Activated T-cell treated with anti-CD3 and anti-CD28 coated beads for 4 hours (primary cell): ENCODE measurements around the gene ANKRD55.

Experiments used
- DNase-seq: peaks from one replicate; pipeline ENCODE4 v3.0.0-alpha.2; 2020

Gene ANKRD55

DNA sequence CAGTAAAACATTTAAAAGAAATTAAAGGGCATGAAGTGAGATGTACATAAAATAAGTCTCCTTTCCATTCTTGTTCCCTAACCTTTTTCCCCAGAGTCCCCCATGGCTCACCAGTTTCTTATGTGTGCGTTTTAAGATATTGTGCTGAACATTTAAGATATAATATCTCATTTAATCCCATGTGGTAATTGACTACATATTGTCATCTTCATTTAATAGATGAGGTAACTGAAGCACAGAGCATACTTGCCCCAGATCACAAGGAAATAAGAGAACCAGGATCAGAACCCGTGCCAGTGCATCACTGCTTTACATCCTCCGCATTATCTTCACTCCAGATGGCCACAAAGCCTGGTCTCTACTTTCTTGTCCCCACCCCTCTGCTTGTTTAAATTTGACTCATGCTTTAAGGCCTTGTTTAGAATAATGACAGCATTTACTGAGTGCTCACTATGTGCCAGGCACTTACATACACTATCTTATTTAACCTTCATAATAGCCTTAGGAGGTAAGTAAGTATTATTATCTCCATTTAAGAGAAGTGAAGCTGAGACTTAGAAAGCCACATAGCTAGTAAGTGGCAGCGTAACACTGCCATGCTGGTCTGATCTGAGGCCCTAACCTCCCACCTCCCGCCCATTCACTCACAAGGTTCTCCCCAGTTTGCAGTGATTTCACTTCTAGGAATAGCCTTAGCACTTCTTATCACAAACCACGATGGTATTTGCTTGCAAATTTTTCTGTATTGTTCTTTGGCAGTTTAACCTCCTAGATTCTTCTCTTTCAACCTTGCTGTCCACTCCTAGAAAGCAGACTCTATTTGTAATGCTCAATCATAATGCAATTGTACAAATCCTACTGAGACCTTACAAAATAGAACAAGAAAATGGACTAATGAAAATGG is 160.0 kb downstream of the ANKRD55 start:
- DNase-seq, result no peak

DNA sequence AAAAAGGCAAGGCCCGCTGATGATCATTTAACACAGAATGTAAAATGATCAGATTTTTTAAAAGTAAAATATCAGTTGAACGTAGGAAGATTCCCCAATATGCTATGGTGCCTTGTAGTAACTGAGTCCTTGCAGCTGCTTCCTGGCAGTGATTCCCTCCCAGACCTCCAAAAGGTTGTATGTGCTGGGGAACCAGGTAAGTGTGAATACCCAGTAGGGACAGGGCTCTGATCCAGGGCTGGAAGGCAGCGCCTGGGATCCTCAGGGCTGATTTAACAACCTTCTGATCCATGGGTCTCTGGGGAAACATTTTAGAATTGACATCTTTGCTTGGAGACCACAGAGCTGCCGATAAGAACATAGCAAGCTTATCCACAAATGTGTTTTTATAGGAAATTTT is 161.7 kb downstream of the ANKRD55 start:
- no peak for DNase-seq

DNA sequence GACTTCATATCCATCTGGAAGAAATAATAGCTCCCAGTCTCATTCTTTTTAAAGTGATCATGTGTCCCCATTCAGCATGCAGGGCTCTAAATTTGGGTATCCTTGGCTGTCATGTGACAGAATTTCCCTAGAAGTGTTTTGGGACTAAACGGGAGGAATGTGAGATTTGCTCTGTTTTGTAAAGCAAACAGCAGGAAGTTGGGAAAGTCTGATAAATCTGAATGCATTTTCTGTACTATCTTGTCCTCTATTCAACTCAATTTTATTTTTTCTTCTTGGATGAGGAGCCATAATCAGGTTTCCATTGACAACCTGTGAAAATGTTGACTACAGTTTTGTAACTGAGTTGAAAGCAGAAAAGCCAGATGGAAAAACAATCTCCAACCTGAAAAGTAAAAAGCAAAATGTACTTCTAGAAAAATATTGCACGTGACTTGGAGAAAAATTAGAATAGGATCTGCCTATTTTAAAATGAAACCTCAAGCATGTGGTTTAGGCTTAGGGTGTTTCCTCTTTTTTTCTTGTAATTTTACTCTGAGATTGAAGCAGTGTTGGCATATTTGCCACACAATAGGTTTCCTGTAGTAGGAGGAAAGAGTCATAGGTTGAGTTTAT is 162.2 kb downstream of the ANKRD55 start:
- DNase-seq, result no peak

DNA sequence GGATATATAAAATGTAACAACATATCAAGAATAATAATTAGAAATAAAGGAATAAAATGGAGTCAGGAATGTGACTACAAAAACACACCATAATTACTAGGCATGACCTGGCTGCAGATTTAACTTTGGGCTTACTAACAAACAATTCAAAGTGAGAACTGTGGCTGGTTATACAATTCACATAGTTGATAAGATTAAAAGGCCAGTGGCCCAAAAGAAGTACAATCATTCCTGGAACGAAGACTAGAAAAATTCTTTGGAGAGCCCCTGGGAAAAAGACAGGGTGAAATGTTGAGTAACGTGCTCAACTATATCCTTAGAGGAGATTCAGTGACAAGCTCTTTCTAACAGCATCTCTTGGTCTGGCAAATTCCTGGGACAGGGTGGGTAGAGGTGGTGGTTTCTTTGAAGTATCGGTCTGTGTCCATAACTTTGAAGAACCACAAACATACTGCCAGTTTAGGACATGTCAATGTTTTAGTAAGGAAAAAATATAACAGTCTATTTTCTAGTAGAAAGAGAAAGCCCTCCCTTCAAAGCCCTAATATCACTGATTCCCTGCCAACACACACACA is 163.4 kb downstream of the ANKRD55 start:
- DNase-seq, result no peak

DNA sequence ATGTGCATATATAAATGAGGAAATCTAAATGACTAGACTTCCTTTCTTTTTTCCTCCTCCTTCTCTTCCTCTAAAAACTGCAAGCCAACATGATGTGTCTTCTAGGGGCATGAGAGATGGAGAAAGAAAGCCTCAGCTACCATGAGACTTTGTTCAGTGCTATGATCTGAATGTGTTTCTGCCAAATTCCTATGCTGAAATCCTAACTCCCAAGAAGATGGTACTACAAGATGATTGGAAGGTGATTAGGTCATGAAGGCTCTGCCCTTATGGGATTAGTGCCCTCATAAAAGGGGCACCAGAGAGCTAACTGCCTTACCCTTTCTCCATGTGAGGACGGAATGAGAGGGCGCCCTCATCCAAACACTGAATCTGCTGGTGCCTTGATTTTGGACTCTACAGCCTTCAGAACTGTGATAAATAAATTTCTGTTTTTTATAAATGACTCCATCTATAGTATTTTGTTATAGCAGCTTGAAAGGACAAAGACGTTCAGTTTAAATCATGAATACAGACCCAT is 166.1 kb downstream of the ANKRD55 start:
- no peak for DNase-seq

DNA sequence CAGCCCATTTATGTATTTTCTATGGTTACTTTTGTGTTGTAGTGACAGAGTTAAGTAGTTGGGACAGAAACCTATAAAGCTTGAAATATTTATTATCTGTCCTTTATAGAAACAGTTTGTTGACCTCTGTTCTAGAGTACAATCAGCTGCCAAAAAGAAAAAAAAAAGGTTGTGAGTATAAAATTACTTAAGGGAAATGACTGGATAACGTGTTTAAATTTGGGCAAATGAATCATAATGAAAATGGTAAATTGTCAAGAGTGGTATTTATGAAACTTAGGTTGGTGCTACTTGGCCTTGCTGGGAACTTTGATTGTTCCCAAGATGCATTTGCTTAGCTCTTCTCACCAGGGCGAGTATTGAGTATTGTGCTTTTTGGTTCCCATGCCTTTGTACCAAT is 168.1 kb downstream of the ANKRD55 start:
- no peak for DNase-seq

DNA sequence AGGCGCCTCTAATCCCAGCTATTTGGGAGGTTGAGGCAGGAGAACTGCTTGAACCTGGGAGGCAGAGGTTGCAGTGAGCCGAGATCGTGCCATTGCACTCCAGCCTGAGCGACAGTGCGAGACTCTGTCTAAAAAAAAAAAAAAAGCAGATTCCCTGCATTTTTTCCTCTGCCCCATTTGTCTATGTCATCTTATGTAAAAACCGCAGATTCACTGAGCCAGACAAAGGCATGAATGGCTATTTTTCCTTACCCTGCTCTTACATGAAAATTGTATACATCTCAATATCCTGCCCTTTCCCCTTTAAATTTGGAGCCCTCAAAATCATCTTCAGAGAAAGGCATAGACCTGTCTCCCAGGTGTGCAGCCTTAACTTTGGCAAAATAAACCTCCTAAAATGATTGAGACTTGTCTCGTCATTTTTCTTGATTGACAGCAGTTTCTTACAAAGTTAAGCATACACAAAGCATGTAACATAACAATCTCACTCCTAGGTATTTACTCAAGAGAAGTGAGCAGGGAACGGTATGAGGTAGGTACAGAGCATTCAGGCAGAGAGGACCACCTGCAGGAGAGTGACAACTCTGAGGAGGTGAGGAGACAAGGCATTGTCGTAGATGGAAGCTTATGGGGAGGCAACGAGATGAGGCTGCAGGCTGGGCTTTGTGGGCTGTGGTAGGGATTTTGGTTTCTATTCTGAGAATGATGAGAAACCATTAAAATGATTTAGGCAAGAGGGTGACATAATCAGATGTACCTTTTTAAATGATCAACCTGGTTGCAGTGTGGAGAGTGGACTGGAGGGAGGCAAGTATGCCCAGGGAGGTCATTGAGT is 172.6 kb downstream of the ANKRD55 start:
- DNase-seq, result no peak

DNA sequence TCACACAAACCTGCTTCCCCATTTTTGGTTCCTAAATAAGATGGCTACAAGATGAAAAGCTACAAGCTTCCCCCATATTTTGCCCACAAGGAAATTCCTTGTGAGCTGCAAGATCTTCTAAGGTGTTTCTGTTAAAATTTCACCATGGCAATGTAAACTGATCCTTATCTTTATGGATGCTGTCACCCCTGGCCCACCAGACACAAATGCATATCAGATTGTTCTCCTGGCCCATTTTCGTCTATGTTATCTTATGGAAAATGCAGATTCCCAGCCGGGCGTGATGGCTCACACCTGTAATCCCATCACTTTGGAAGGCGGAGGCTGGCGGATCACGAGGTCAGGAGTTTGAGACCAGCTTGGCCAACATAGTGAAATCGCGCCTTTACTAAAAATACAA is 173.3 kb downstream of the ANKRD55 start:
- no peak for DNase-seq

DNA sequence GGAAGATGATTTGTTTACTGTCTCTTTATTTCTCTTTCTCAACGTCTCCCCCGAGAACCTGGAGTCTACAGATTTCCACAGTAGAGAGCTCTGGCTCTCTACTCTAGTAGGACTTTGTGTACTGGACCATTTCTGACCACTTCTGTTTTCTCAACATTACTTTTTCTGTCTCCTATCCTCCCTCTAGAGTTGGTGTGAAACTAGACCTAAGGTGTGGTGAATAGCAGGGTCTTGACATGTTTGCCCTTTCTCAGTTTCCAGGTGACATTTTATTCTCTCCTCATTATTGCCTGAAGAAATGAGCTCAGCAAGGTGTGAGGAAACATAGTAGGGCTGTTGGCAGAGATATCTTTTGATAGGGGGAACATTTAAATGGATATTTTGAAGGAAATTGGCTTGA is 176.3 kb downstream of the ANKRD55 start:
- no peak for DNase-seq

DNA sequence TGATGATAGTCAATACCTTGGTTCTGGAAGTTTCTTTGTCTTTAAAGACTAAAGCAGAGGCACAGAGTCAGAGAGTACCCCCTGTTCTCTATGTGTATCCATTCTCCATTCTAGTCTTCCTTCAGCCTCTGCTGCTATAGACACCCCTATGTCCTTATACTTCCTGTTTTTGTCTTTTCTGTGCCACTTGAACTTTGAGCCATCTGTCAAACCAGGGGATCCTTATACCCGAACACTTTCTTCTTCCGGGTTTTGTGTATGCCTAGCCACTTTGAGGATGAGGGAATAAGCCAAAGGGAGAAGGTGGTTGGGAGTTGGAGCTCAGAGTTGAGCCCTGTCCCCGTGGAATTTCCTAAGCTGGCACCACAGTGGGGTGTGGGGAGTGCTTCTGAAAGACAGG is 177.3 kb downstream of the ANKRD55 start:
- DNase-seq, result no peak

DNA sequence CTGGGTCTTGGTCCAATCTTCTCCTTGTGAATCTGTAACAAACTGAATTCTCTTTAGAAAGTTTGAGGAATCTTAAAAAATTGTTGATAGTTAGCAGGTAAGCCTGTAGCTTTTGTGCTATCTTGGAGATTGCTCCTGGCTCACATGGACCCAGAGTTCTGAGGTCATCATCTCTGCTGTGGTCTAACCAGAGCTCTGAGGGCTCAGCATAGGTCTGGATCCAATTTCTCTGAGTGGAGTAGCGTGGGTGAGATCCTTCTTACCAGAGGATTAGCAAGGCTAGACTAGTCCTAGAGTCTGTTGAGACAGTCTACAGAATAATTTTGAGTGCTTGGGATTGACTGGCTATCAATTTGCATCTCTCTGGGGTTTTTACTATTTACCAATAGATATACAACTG is 177.8 kb downstream of the ANKRD55 start:
- DNase-seq, result no peak

DNA sequence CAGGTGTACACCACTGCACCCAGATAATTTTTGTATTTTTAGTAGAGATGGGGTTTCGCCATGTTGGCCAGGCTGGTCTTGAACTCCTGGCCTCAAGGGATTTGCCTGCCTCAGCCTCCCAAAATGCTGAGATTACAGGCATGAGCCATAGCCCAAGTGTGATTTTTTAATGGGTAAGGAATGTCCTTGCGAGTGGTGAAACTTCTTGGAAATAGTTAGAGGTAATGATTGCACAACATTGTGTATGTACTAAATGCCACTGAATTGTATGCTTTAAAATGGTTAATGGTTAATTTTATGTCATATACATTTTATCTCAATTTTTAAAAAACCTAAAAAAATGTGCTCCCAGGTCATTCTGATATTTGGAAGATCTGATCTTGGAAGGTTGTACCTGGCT is 178.5 kb downstream of the ANKRD55 start:
- DNase-seq, result no peak

DNA sequence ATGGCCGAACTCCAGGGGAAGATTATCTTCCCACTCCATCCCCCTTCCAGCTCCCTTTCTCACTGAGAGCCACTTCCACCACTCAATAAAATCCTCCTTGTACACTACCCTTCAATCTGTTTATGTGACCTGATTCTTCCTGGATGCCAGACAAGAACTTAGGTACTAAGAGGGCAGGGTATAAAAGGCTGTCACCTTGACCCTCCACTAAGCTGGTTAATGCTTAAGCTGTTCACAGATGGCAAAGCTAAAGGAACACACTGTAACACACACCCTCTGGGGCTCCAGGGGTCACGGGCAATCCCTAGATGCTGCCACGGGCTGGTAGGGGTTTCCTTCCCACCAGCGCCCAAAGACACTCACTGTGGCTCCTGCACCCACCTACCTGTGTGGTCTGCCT is 179.8 kb downstream of the ANKRD55 start:
- no peak for DNase-seq

DNA sequence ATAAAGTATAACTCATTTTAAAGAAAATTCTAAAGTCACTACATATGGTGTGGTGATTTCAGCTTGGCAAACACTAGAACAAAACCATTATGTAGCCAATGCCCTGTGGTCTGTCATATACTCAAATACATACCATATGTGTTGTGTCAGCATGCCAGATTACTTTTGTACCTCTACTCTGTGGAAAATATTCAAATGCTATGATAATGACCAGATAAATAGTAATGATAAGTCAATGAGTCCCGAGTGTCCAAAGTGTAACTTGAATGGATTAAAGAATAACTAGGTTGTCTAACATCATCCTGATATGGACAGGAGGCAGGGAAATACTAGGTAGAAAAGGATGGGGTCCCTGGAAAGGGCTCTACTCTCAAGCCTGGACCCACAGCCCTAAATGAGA is 180.4 kb downstream of the ANKRD55 start:
- no peak for DNase-seq

DNA sequence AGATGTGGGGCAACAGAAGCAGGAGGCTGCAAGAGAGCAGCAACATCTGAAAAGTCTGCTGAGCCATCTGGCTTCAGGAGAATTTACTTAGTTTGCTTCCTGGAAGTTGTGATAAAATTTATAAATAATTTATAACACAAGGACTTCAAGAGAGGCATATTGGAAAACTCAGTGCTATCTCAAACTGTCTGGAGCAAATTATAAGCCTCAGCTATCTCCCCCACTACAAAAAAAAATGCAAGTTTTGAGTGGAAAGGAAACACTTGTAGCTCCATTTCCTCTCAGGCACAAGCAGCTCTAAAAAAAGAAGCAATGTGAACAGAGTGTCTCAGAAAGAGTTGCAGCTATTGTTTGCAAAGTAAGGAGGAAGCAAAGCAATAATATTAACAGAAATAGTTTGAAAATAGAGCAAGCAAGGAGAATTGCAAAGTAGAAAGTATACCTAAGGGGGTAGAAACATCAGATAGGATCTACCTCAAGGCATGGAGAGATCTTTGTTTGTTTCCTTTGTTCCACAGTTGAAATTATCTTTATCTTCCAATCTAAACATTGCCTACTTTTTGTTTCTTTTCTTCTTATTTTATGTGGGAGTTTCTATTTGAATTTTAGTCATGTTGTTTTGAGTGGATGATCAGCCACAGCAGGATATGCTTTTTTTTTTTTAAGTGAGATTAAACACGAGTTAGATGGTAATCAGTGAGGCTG is 182.4 kb downstream of the ANKRD55 start:
- DNase-seq, result no peak
